B cell (primary cell): ENCODE measurements around the gene PSAP. TPM values are rescaled to one million over a fixed set of nuclear protein-coding genes. Genes with fewer than 3 reads are reported as not detected.

Source experiments
- ATAC-seq: fragments of 200-7000 bp; cut with Tn5 transposase; one replicate; pipeline ENCODE4 v1.10.0; 2021; ENCODE audit warnings: low read depth, mild to moderate bottlenecking, moderate number of reproducible peaks, moderate library complexity
- CTCF ChIA-PET: fragments of 350-600 bp; sonication (Branson Sonifier 250); formaldehyde crosslinking; loops from one replicate; lab custom pipeline; 2021; ENCODE audit warnings: antibody characterized with exemption, inconsistent platforms; lab: Charles Lee
- POLR2A ChIA-PET: fragments of 350-600 bp; sonication (Branson Sonifier 250); formaldehyde crosslinking; loops from one replicate; lab custom pipeline; 2021; ENCODE audit warnings: antibody characterized with exemption; lab: Charles Lee
- DNase-seq: peaks from one replicate; pipeline ENCODE4 v3.0.0; 2013
- H2AFZ ChIP-seq: 2 replicates; pipeline ENCODE4 v1.6.1; 2012; ENCODE audit warnings: mild to moderate bottlenecking, low read depth, low read length; ENCODE audit not compliant: insufficient read depth, poor library complexity, severe bottlenecking
- H3K27ac ChIP-seq, 2 donors: 1 replicate in 1 of 2; 2 replicates in 1 of 2; pipeline ENCODE4 v1.5.1; 2012 to 2013; ENCODE audit warnings: low read length in 2 of 2, mild to moderate bottlenecking in 2 of 2, moderate library complexity in 1 of 2
- H3K27me3 ChIP-seq, 4 experiments: fragments of 200-600 bp in 1 of 4; sonication (generic) in 1 of 4; replicated peaks in 1 of 4; 1 replicate in 2 of 4; 2 replicates in 2 of 4; pipeline versions ENCODE4 v1.6.1 to v1.7.0; 2013 to 2016; ENCODE audit warnings: low read length in 3 of 4, mild to moderate bottlenecking in 2 of 4, mixed read lengths in 1 of 4, moderate library complexity in 1 of 4; ENCODE audit not compliant: insufficient read depth in 4 of 4, control insufficient read depth in 3 of 4; ENCODE audit errors: control extremely low read depth in 1 of 4
- H3K36me3 ChIP-seq, 2 experiments: replicated peaks in 1 of 2; 1 replicate in 1 of 2; 2 replicates in 1 of 2; pipeline versions ENCODE4 v1.6.1 to v1.7.1; 2013; ENCODE audit warnings: low read length in 1 of 2; ENCODE audit not compliant: insufficient read depth in 2 of 2, control insufficient read depth in 1 of 2; ENCODE audit errors: control extremely low read depth in 1 of 2, extremely low read depth in 1 of 2
- H3K4me1 ChIP-seq, 2 donors: fragments of 200-600 bp in 1 of 2; sonication (generic) in 1 of 2; 1 replicate in 1 of 2; 2 replicates in 1 of 2; pipeline versions ENCODE4 v1.5.1 to v1.6.1; 2013 to 2017; ENCODE audit warnings: low read length in 2 of 2; ENCODE audit not compliant: control insufficient read depth in 2 of 2, insufficient read depth in 2 of 2
- H3K4me2 ChIP-seq: replicated peaks from 2 replicates; pipeline ENCODE3; 2012; ENCODE audit warnings: mild to moderate bottlenecking, low read depth, low read length; ENCODE audit not compliant: poor library complexity, severe bottlenecking
- H3K4me3 ChIP-seq, 5 experiments: fragments of 200-600 bp in 1 of 5; sonication (generic) in 1 of 5; 1 replicate in 3 of 5; 2 replicates in 2 of 5; pipeline versions ENCODE4 v1.5.1 to v1.7.0; 2011 to 2016; ENCODE audit warnings: low read length in 4 of 5, mild to moderate bottlenecking in 4 of 5, low read depth in 2 of 5, control low read depth in 1 of 5, moderate library complexity in 1 of 5; ENCODE audit not compliant: insufficient read depth in 1 of 5; ENCODE audit errors: control extremely low read depth in 1 of 5, extremely low read depth in 1 of 5
- H3K79me2 ChIP-seq: fragments of 200-600 bp; sonication (generic); one replicate; pipeline ENCODE4 v1.6.0; 2016; ENCODE audit warnings: low read length; ENCODE audit not compliant: control insufficient read depth, insufficient read depth
- H3K9ac ChIP-seq: fragments of 200-600 bp; sonication (generic); 2 replicates; pipeline ENCODE4 v1.6.1; 2017; ENCODE audit warnings: mild to moderate bottlenecking, low read length, moderate library complexity
- H3K9me3 ChIP-seq, 3 donors: one replicate each; pipeline versions ENCODE4 v1.6.1 to v1.7.1; 2013; ENCODE audit warnings: low read length in 2 of 3; ENCODE audit not compliant: control insufficient read depth in 2 of 3, insufficient read depth in 1 of 3; ENCODE audit errors: control extremely low read depth in 1 of 3
- H4K20me1 ChIP-seq: 2 replicates; pipeline ENCODE4 v1.6.0; 2012; ENCODE audit warnings: mild to moderate bottlenecking, low read length; ENCODE audit not compliant: insufficient read depth, control insufficient read depth, poor library complexity, severe bottlenecking
- H3K27ac Mint-ChIP-seq: one replicate; pipeline ENCODE4 v1.8.0; 2021; ENCODE audit warnings: mixed read lengths
- H3K27me3 Mint-ChIP-seq: one replicate; pipeline ENCODE4 v1.8.0; 2021; ENCODE audit warnings: mixed read lengths
- H3K4me1 Mint-ChIP-seq: one replicate; pipeline ENCODE4 v1.8.0; 2021; ENCODE audit warnings: mixed read lengths
- H3K4me3 Mint-ChIP-seq: one replicate; pipeline ENCODE4 v1.8.0; 2021; ENCODE audit warnings: mixed read lengths
- H3K9me3 Mint-ChIP-seq: one replicate; pipeline ENCODE4 v1.8.0; 2022; ENCODE audit warnings: mixed read lengths; ENCODE audit not compliant: insufficient read depth
- EZH2 ChIP-seq: IDR thresholded peaks from 2 replicates; pipeline ENCODE4 v1.6.1; 2012; ENCODE audit warnings: borderline replicate concordance, low read depth, mild to moderate bottlenecking, moderate library complexity, low read length; ENCODE audit not compliant: insufficient read depth, poor library complexity, severe bottlenecking
- WGBS: methylation state at CpG from one replicate; pipeline ENCODE4 v1.1.5; 2013; ENCODE audit warnings: missing lambda C conversion rate; ENCODE audit not compliant: insufficient coverage; 5-methylcytosine and 5-hydroxymethylcytosine counted together
- intact Hi-C: fragments of 100-400 bp; cut with micrococcal nuclease; formaldehyde crosslinking; loops from one replicate; pipeline ENCODE4 v1.10.0; 2022
- polyA plus RNA-seq: library from polyadenylated mRNA; depleted of rRNA; stranded (reverse); fragments of >200 nt; gene quantifications from 2 replicates; pipeline ENCODE4 v1.2.3, GENCODE V29; 2012
- total RNA-seq, 2 donors: library from RNA; stranded (reverse); fragments of 120-200 nt in 1 of 2; gene quantifications; 1 replicate in 1 of 2; 2 replicates in 1 of 2; pipeline versions ENCODE4 v1.2.3 to v1.2.4, GENCODE V29; 2013 to 2022
- TF ChIP-seq, protein P1 (sequence below): fragments of 200-600 bp; IDR thresholded peaks from one replicate; pipeline ENCODE4 v1.8.0; 2022; ENCODE audit warnings: antibody characterized with exemption, mild to moderate bottlenecking

Gene PSAP
- total and polyA plus RNA-seq, 2 donors (not counting 1 experiment from before 2014, with no cell fraction given): 206 to 509 TPM

DNA sequence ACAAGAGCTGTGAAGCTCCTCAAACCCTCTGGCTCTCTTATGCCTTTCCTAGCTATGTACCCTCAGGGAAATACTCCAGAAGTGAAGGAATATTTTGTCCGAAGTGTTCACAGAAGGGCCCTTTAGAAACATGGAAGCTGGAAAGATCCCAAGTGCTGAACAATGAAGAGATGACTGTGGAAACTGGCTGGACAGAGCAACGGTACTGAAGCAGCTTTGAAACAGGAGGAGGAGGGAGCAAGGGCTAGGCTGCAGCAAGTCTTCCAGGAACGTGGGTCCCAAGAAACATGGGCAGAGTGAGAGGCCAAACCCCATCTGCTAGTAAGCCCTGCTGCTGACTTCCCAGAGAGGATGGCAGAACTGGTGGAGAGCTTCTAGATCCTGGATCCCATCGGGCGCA, 3.0 kb upstream of the PSAP start:
- no peaks in the 10 kb centered on the region for H3K27me3 ChIP-seq
- no peak overlapping the region for H3K4me3 ChIP-seq
- H3K27ac ChIP-seq: no peak overlapping the region
- peaks cover 40% of the 10 kb centered on the region for H3K4me1 Mint-ChIP-seq
- intact Hi-C loops: loop anchor here (10.0 kb wide), 1 partner anchor 841 kb away; the partner anchor contains the start of gene MCU
- no peak overlapping the region for H3K4me3 Mint-ChIP-seq
- DNase-seq (no peak), ATAC-seq (no peak)
- H3K9me3 ChIP-seq: peaks cover 0 to 8% (median 0%) of the 10 kb centered on the region in 3 donors
- H3K36me3 ChIP-seq: no peaks in the 10 kb centered on the region
- no peak overlapping the region for H2AFZ ChIP-seq
- peaks cover 21% of the 10 kb centered on the region for H3K79me2 ChIP-seq
- H3K27ac Mint-ChIP-seq: peak overlapping the region; percentile 37
- POLR2A ChIA-PET: interaction anchor here (0.6 to 0.7 kb wide), 3 partner anchors 14 to 202 kb away, joined by 3 to 4 read pairs (median 3); no protein-coding TSS in a partner anchor
- peaks cover 17% of the 10 kb centered on the region for H4K20me1 ChIP-seq
- no peak overlapping the region for H3K4me2 ChIP-seq
- CTCF ChIA-PET: interaction anchor here (0.6 to 1.3 kb wide), 6 partner anchors 16 to 506 kb away, joined by 3 to 7 read pairs (median 4); no protein-coding TSS in a partner anchor
- 78% methylated on average over 3 of the region's 5 CpGs for WGBS
- H3K4me1 ChIP-seq: peaks cover 29 to 38% of the 10 kb centered on the region in 2 donors
- no peaks in the 10 kb centered on the region for H3K27me3 Mint-ChIP-seq
- no peak overlapping the region for H3K9ac ChIP-seq
- no peaks in the 10 kb centered on the region for H3K9me3 Mint-ChIP-seq
- TF ChIP-seq EZH2: no peak
- TF ChIP-seq, protein P1, sequence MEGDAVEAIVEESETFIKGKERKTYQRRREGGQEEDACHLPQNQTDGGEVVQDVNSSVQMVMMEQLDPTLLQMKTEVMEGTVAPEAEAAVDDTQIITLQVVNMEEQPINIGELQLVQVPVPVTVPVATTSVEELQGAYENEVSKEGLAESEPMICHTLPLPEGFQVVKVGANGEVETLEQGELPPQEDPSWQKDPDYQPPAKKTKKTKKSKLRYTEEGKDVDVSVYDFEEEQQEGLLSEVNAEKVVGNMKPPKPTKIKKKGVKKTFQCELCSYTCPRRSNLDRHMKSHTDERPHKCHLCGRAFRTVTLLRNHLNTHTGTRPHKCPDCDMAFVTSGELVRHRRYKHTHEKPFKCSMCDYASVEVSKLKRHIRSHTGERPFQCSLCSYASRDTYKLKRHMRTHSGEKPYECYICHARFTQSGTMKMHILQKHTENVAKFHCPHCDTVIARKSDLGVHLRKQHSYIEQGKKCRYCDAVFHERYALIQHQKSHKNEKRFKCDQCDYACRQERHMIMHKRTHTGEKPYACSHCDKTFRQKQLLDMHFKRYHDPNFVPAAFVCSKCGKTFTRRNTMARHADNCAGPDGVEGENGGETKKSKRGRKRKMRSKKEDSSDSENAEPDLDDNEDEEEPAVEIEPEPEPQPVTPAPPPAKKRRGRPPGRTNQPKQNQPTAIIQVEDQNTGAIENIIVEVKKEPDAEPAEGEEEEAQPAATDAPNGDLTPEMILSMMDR: no peak

DNA sequence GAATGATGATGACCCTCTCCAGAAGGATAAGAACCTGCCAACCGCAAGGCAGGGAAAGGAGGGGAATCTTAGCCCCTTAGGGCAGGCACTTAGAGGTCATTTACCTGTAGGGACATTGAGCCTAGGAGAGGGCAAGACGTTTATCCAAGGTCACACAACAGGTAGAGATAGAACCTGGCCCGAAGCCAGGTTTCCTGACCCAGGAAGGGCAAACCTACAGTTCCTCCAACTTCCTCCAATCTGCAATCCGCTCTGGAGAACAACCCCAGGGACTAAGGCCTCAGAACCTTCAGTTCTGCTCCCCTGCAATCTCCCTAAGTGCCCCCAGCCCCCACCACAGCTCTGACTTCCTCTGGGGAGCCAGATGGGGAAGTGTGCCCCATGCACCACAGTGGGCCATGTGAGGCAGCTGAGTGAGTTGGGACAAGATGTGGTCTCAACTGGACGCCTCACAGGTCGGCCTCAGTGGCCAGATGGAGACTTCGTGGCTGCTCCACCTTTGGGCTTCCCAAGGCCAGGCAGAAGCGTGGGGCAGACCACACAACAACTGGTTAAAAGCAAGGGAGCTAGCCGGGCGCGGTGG, 1.4 kb upstream of the PSAP start:
- TF ChIP-seq, protein P1: no peak
- TF ChIP-seq EZH2: no peak
- ChIA-PET POLR2A (interaction anchor here (1.1 kb wide), 1 partner anchor 26 kb away, joined by 7 read pairs; no protein-coding TSS in a partner anchor), CTCF (interaction anchor here (0.7 to 4.5 kb wide), 5 partner anchors 16 to 1895 kb away, joined by 4 to 32 read pairs (median 8); no protein-coding TSS in a partner anchor)
- Mint-ChIP-seq H3K4me3 (peak overlapping the region; percentile 99), H3K27me3 (no peaks in the 10 kb centered on the region), H3K9me3 (no peaks in the 10 kb centered on the region), H3K4me1 (peaks cover 46% of the 10 kb centered on the region), H3K27ac (peak overlapping the region; percentile 11)
- DNase-seq (peak; percentile 67), ATAC-seq (peak; percentile 6)
- no peak overlapping the region for H3K4me3 ChIP-seq
- H3K27me3 ChIP-seq: no peaks in the 10 kb centered on the region
- H3K9me3 ChIP-seq: peaks cover 0 to 3% (median 0%) of the 10 kb centered on the region in 3 donors
- H3K79me2 ChIP-seq: peaks cover 37% of the 10 kb centered on the region
- peak overlapping the region; percentile 0 for H2AFZ ChIP-seq
- WGBS: 37% methylated on average over 10 of the region's 11 CpGs
- H3K4me2 ChIP-seq: peak overlapping the region; percentile 84
- peaks cover 30% of the 10 kb centered on the region for H4K20me1 ChIP-seq
- H3K27ac ChIP-seq: peak overlapping the region; percentile 10 to 36
- intact Hi-C loops: loop anchor here (10.0 kb wide), 1 partner anchor 842 kb away; the partner anchor contains the start of gene MCU
- no peak overlapping the region for H3K9ac ChIP-seq
- peaks cover 4 to 6% of the 10 kb centered on the region in 2 experiments for H3K36me3 ChIP-seq
- peaks cover 29 to 43% of the 10 kb centered on the region in 2 donors for H3K4me1 ChIP-seq
